H9 (cell line): ENCODE data around the gene SRRT. TPM values are rescaled to one million over a fixed set of nuclear protein-coding genes. Genes with fewer than 3 reads are reported as not detected.

Experiments used
- DNase-seq: peaks from one replicate; pipeline ENCODE4 v3.0.0-alpha.2; 2017
- H2AFZ ChIP-seq: one replicate; pipeline ENCODE4 v1.6.1; 2013; ENCODE audit warnings: mild to moderate bottlenecking, low read length, control low read depth, moderate library complexity
- H2AK5ac ChIP-seq: 2 replicates; pipeline ENCODE4 v1.6.1; 2013; ENCODE audit warnings: low read length, control low read depth, mixed read lengths; ENCODE audit not compliant: insufficient read length
- H2BK120ac ChIP-seq: one replicate; pipeline ENCODE4 v1.6.1; 2013; ENCODE audit warnings: low read depth, mild to moderate bottlenecking, low read length, control low read depth, inconsistent platforms; ENCODE audit not compliant: poor library complexity, severe bottlenecking
- H2BK12ac ChIP-seq: 2 replicates; pipeline ENCODE4 v1.6.1; 2013; ENCODE audit warnings: low read length, control low read depth, mixed read lengths, low read depth; ENCODE audit not compliant: insufficient read length
- H2BK15ac ChIP-seq: 2 replicates; pipeline ENCODE4 v1.6.1; 2013; ENCODE audit warnings: low read depth, low read length, control low read depth
- H2BK20ac ChIP-seq: one replicate; pipeline ENCODE4 v1.6.1; 2013; ENCODE audit warnings: low read depth, mild to moderate bottlenecking, low read length, control low read depth, inconsistent platforms; ENCODE audit not compliant: poor library complexity, severe bottlenecking
- H2BK5ac ChIP-seq: 2 replicates; pipeline ENCODE4 v1.6.1; 2013; ENCODE audit warnings: low read length, control low read depth, mixed read lengths; ENCODE audit not compliant: insufficient read length
- H3K14ac ChIP-seq: 2 replicates; pipeline ENCODE4 v1.6.1; 2013; ENCODE audit warnings: low read length, control low read depth; ENCODE audit not compliant: insufficient read depth
- H3K18ac ChIP-seq: 2 replicates; pipeline ENCODE4 v1.6.1; 2013; ENCODE audit warnings: low read depth, mild to moderate bottlenecking, mixed read lengths, low read length, control low read depth; ENCODE audit not compliant: insufficient read length
- H3K23ac ChIP-seq: 2 replicates; pipeline ENCODE4 v1.6.1; 2013; ENCODE audit warnings: low read length, control low read depth, mixed read lengths, low read depth; ENCODE audit not compliant: insufficient read length
- H3K23me2 ChIP-seq: 2 replicates; pipeline ENCODE4 v1.6.1; 2013; ENCODE audit warnings: low read depth, mild to moderate bottlenecking, mixed read lengths, low read length, control low read depth; ENCODE audit not compliant: insufficient read length, poor library complexity, severe bottlenecking
- H3K27ac ChIP-seq: 2 replicates; pipeline ENCODE4 v1.5.1; 2013; ENCODE audit warnings: low read length, control low read depth, mixed read lengths, low read depth; ENCODE audit not compliant: insufficient read length
- H3K27me3 ChIP-seq: 2 replicates; pipeline ENCODE4 v1.6.1; 2013; ENCODE audit warnings: low read length, control low read depth, inconsistent platforms; ENCODE audit not compliant: insufficient read depth
- H3K4ac ChIP-seq: 2 replicates; pipeline ENCODE4 v1.6.1; 2013; ENCODE audit warnings: low read depth, mild to moderate bottlenecking, control low read depth, inconsistent platforms, low read length, moderate library complexity
- H3K4me1 ChIP-seq: 2 replicates; pipeline ENCODE4 v1.6.1; 2013; ENCODE audit warnings: low read length, control low read depth, inconsistent platforms; ENCODE audit not compliant: insufficient read depth
- H3K4me2 ChIP-seq: 2 replicates; pipeline ENCODE4 v1.6.1; 2013; ENCODE audit warnings: low read length, control low read depth, mixed read lengths; ENCODE audit not compliant: insufficient read length, insufficient read depth
- H3K56ac ChIP-seq: 2 replicates; pipeline ENCODE4 v1.6.1; 2013; ENCODE audit warnings: low read depth, mild to moderate bottlenecking, mixed read lengths, low read length, control low read depth; ENCODE audit not compliant: insufficient read length
- H3K79me1 ChIP-seq: 2 replicates; pipeline ENCODE4 v1.6.1; 2013; ENCODE audit warnings: low read depth, mild to moderate bottlenecking, moderate library complexity, low read length, control low read depth, inconsistent platforms; ENCODE audit not compliant: insufficient read depth, poor library complexity, severe bottlenecking
- H3K79me2 ChIP-seq: 2 replicates; pipeline ENCODE4 v1.6.1; 2013; ENCODE audit warnings: low read length, control low read depth, inconsistent platforms; ENCODE audit not compliant: insufficient read depth
- H3K9ac ChIP-seq: 2 replicates; pipeline ENCODE4 v1.6.1; 2013; ENCODE audit warnings: low read length, control low read depth, mixed read lengths; ENCODE audit not compliant: insufficient read length; ENCODE audit errors: extremely low read depth
- H3K9me3 ChIP-seq: one replicate; pipeline ENCODE4 v1.6.1; 2013; ENCODE audit warnings: low read depth, low read length, inconsistent platforms; ENCODE audit not compliant: control insufficient read depth
- H3T11ph ChIP-seq: one replicate; pipeline ENCODE4 v1.6.1; 2013; ENCODE audit warnings: mild to moderate bottlenecking, low read length, control low read depth, inconsistent platforms
- H4K20me1 ChIP-seq: one replicate; pipeline ENCODE4 v1.6.1; 2013; ENCODE audit not compliant: control insufficient read depth, insufficient read length, insufficient read depth
- H4K5ac ChIP-seq: 2 replicates; pipeline ENCODE4 v1.6.1; 2013; ENCODE audit warnings: low read depth, mild to moderate bottlenecking, mixed read lengths, low read length, control low read depth; ENCODE audit not compliant: insufficient read length
- H4K8ac ChIP-seq: replicated peaks from 2 replicates; pipeline ENCODE4 v1.6.1; 2013; ENCODE audit warnings: low read length, control low read depth, mixed read lengths, low read depth; ENCODE audit not compliant: insufficient read length
- H4K91ac ChIP-seq: 2 replicates; pipeline ENCODE4 v1.6.1; 2013; ENCODE audit warnings: low read depth, mild to moderate bottlenecking, moderate library complexity, mixed read lengths, low read length, control low read depth; ENCODE audit not compliant: insufficient read length
- H3K27ac Mint-ChIP-seq, 3 experiments: 2 replicates in 2 of 3; 3 replicates in 1 of 3; pipeline ENCODE4 v1.8.0; 2020 to 2021; ENCODE audit warnings: mixed read lengths in 3 of 3, mild to moderate bottlenecking in 1 of 3, moderate library complexity in 1 of 3
- H3K27me3 Mint-ChIP-seq: 2 replicates; pipeline ENCODE4 v1.8.0; 2021; ENCODE audit warnings: low read depth, mild to moderate bottlenecking, moderate library complexity, mixed read lengths
- H3K36me3 Mint-ChIP-seq, 3 experiments: 2 replicates in 2 of 3; 3 replicates in 1 of 3; pipeline ENCODE4 v1.8.0; 2020 to 2021; ENCODE audit warnings: low read depth in 3 of 3, mixed read lengths in 3 of 3; ENCODE audit not compliant: insufficient read depth in 1 of 3
- H3K4me1 Mint-ChIP-seq, 2 experiments: 2 replicates each; pipeline ENCODE4 v1.8.0; 2020; ENCODE audit warnings: mixed read lengths in 2 of 2
- H3K4me3 Mint-ChIP-seq, 2 experiments: 2 replicates in 1 of 2; 3 replicates in 1 of 2; pipeline ENCODE4 v1.8.0; 2020 to 2021; ENCODE audit warnings: mild to moderate bottlenecking in 2 of 2, mixed read lengths in 2 of 2, moderate library complexity in 1 of 2
- H3K9me3 Mint-ChIP-seq, 2 experiments: 2 replicates in 1 of 2; 3 replicates in 1 of 2; pipeline ENCODE4 v1.8.0; 2020; ENCODE audit warnings: mild to moderate bottlenecking in 2 of 2, mixed read lengths in 2 of 2, moderate library complexity in 1 of 2
- CTCF ChIP-seq: fragments of 200-600 bp; sonication (generic); conservative IDR thresholded peaks from 3 replicates; pipeline ENCODE4 v1.8.0; 2021; ENCODE audit warnings: antibody characterized with exemption, mild to moderate bottlenecking
- WGBS: extraction: QIAGEN DNeasy Blood & Tissue Kit; methylation state at CpG from one replicate; pipeline ENCODE4 v1.1.7; 2013; ENCODE audit warnings: missing lambda C conversion rate, low lambda C conversion rate, mixed read lengths; ENCODE audit not compliant: insufficient read length; ENCODE audit errors: extremely low coverage; 5-methylcytosine and 5-hydroxymethylcytosine counted together
- total RNA-seq: library from RNA; stranded (reverse); gene quantifications from 2 replicates; pipeline ENCODE4 v1.2.1, GENCODE V29; 2021

The SRRT gene
- total RNA-seq, 1 experiment from 2014 or later, result 373 TPM

- H3K9me3 ChIP-seq, result no peaks in the 10 kb centered on the region
- H3K27me3 ChIP-seq, result no peaks in the 10 kb centered on the region
- no peak overlapping the region for H4K5ac ChIP-seq
- no peak overlapping the region for H3K4ac ChIP-seq
- H2AK5ac ChIP-seq, result no peak overlapping the region
- DNase-seq, result no peak
- H3K4me3 Mint-ChIP-seq, result no peak overlapping the region
- H2BK20ac ChIP-seq, result no peak overlapping the region
- H3K56ac ChIP-seq, result no peak overlapping the region
- H3K27me3 Mint-ChIP-seq, result no peaks in the 10 kb centered on the region; the same call in 1 of the 2 replicates
- H4K8ac ChIP-seq, result no peak overlapping the region
- H2BK120ac ChIP-seq, result no peak overlapping the region
- H3K9ac ChIP-seq, result no peak overlapping the region
- H3K27ac Mint-ChIP-seq, result peak overlapping the region in 1 of 3 experiments; percentile 71; a peak in 2 of 7 replicates
- no peaks in the 10 kb centered on the region for H4K20me1 ChIP-seq
- H2AFZ ChIP-seq, result no peak overlapping the region
- H3K36me3 Mint-ChIP-seq, result peaks cover 65 to 95% (median 91%) of the 10 kb centered on the region in 3 experiments
- TF ChIP-seq CTCF, result no peak
- H3K4me1 Mint-ChIP-seq, result peaks cover 28 to 34% of the 10 kb centered on the region in 2 experiments
- peaks cover 5% of the 10 kb centered on the region for H3K23me2 ChIP-seq
- no peak overlapping the region for H3K23ac ChIP-seq
- H3K4me1 ChIP-seq, result no peaks in the 10 kb centered on the region; the same call in 1 of the 2 replicates
- H3T11ph ChIP-seq, result no peak overlapping the region
- H2BK12ac ChIP-seq, result no peak overlapping the region
- peaks cover 37% of the 10 kb centered on the region; the same call in 1 of the 2 replicates for H3K79me2 ChIP-seq
- no peak overlapping the region for H4K91ac ChIP-seq
- H3K79me1 ChIP-seq, result peaks cover 6% of the 10 kb centered on the region
- no peak overlapping the region for H3K14ac ChIP-seq
- no peaks in the 10 kb centered on the region for H3K9me3 Mint-ChIP-seq
- no CpG with 5 or more reads among the region's 6 CpGs for WGBS
- no peak overlapping the region for H2BK15ac ChIP-seq
- H3K18ac ChIP-seq, result no peak overlapping the region
- no peak overlapping the region for H3K27ac ChIP-seq
- H3K4me2 ChIP-seq, result no peak overlapping the region
- no peak overlapping the region for H2BK5ac ChIP-seq
These were observed 3.8 kb downstream of the SRRT start for GRCh38 chr7:100878685-100879084.
